GM12878 (cell line): Measurements from ENCODE around the gene KCNA5. TPM values are rescaled to one million over a fixed set of nuclear protein-coding genes. Genes with fewer than 3 reads are reported as not detected.

Experiments used
- BACH1 ChIP-seq: fragments of 450-650 bp; IDR thresholded peaks from 2 replicates; pipeline ENCODE4 v1.6.1; 2017; ENCODE audit warnings: mild to moderate bottlenecking, borderline replicate concordance
- BHLHE40 ChIP-seq, 2 experiments: fragments of 450-650 bp in 1 of 2; IDR thresholded peaks; 2 replicates each; pipeline ENCODE4 v1.6.1; 2011 to 2017; ENCODE audit warnings: low read depth in 2 of 2, borderline replicate concordance in 1 of 2, improper control_type of control experiment in 1 of 2, low read length in 1 of 2, mild to moderate bottlenecking in 1 of 2
- IKZF2 ChIP-seq, 2 experiments: fragments of 450-650 bp; IDR thresholded peaks; 2 replicates each; pipeline ENCODE4 v1.6.1; 2017; ENCODE audit warnings: mild to moderate bottlenecking in 2 of 2, moderate library complexity in 2 of 2
- JUND ChIP-seq: IDR thresholded peaks from 2 replicates; pipeline ENCODE4 v1.6.1; 2012; ENCODE audit warnings: low read depth, mild to moderate bottlenecking, low read length, improper control_type of control experiment, moderate library complexity
- MYB ChIP-seq: fragments of 150-350 bp; IDR thresholded peaks from 2 replicates; pipeline ENCODE4 v1.6.1; 2014; ENCODE audit warnings: mild to moderate bottlenecking, low read depth, low read length, borderline replicate concordance
- NBN ChIP-seq: fragments of 450-650 bp; IDR thresholded peaks from 2 replicates; pipeline ENCODE4 v1.6.1; 2016
- NFIC ChIP-seq: IDR thresholded peaks from 2 replicates; pipeline ENCODE4 v1.6.1; 2012; ENCODE audit warnings: low read depth, mild to moderate bottlenecking, inconsistent platforms, low read length, moderate library complexity
- RAD51 ChIP-seq: fragments of 450-650 bp; IDR thresholded peaks from 2 replicates; pipeline ENCODE4 v1.6.1; 2016; ENCODE audit warnings: moderate library complexity, mild to moderate bottlenecking, inconsistent platforms
- polyA plus RNA-seq, 11 experiments: library from polyadenylated mRNA; depleted of rRNA in 4 of 11; unstranded in 6 of 11; stranded (reverse) in 5 of 11; fragments of >200 nt; fragmentation: Nextera tagmentation in 4 of 11; fragmentation: Illumina TruSeq in 1 of 11; extraction: Ambion mirVana in 4 of 11; extraction: Trizol in 1 of 11; gene quantifications; 1 replicate in 1 of 11; 2 replicates in 10 of 11; pipeline versions ENCODE4 v1.2.1 to v1.2.3, GENCODE V29; 2011 to 2016; ENCODE audit warnings: inconsistent platforms in 2 of 11, missing spikeins in 2 of 11, low read depth in 1 of 11
- total RNA-seq, 4 experiments: library from RNA; depleted of rRNA in 3 of 4; stranded (reverse); fragments of >200 nt in 3 of 4; fragmentation: Illumina TruSeq in 1 of 4; extraction: Trizol in 1 of 4; gene quantifications; 2 replicates each; pipeline versions ENCODE4 v1.2.1 to v1.2.3, GENCODE V29; 2013 to 2021
- TF ChIP-seq, protein P1 (sequence below): fragments of 150-350 bp; IDR thresholded peaks from 2 replicates; pipeline ENCODE4 v1.6.1; 2016; ENCODE audit warnings: low read depth, low read length
- TF ChIP-seq, protein P2 (sequence below): IDR thresholded peaks from 2 replicates; pipeline ENCODE4 v1.6.1; 2012; ENCODE audit warnings: low read length, inconsistent platforms
- TF ChIP-seq, protein P3 (sequence below): IDR thresholded peaks from 2 replicates; pipeline ENCODE4 v1.6.1; 2012; ENCODE audit warnings: low read depth, low read length, improper control_type of control experiment

KCNA5 gene
- total and polyA plus RNA-seq, 10 of the 15 experiments (the other 5 are each of a cell fraction or from before 2014, with no cell fraction given): 0.11 to 0.56 (median 0.19) TPM; not detected in 4

GRCh38 chr12:5071496-5071895 lies 27.8 kb downstream of the KCNA5 start (continued):
- TF ChIP-seq, protein P1, sequence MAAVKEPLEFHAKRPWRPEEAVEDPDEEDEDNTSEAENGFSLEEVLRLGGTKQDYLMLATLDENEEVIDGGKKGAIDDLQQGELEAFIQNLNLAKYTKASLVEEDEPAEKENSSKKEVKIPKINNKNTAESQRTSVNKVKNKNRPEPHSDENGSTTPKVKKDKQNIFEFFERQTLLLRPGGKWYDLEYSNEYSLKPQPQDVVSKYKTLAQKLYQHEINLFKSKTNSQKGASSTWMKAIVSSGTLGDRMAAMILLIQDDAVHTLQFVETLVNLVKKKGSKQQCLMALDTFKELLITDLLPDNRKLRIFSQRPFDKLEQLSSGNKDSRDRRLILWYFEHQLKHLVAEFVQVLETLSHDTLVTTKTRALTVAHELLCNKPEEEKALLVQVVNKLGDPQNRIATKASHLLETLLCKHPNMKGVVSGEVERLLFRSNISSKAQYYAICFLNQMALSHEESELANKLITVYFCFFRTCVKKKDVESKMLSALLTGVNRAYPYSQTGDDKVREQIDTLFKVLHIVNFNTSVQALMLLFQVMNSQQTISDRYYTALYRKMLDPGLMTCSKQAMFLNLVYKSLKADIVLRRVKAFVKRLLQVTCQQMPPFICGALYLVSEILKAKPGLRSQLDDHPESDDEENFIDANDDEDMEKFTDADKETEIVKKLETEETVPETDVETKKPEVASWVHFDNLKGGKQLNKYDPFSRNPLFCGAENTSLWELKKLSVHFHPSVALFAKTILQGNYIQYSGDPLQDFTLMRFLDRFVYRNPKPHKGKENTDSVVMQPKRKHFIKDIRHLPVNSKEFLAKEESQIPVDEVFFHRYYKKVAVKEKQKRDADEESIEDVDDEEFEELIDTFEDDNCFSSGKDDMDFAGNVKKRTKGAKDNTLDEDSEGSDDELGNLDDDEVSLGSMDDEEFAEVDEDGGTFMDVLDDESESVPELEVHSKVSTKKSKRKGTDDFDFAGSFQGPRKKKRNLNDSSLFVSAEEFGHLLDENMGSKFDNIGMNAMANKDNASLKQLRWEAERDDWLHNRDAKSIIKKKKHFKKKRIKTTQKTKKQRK: no peak
- no peak for TF ChIP-seq IKZF2 (IDR thresholded peaks at IDR 0.05)
- TF ChIP-seq, protein P2, sequence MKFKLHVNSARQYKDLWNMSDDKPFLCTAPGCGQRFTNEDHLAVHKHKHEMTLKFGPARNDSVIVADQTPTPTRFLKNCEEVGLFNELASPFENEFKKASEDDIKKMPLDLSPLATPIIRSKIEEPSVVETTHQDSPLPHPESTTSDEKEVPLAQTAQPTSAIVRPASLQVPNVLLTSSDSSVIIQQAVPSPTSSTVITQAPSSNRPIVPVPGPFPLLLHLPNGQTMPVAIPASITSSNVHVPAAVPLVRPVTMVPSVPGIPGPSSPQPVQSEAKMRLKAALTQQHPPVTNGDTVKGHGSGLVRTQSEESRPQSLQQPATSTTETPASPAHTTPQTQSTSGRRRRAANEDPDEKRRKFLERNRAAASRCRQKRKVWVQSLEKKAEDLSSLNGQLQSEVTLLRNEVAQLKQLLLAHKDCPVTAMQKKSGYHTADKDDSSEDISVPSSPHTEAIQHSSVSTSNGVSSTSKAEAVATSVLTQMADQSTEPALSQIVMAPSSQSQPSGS: no peak
- TF ChIP-seq NFIC: no peak
- TF ChIP-seq BHLHE40 (IDR thresholded peaks at IDR 0.05; ENCODE audit: borderline replicate concordance in 1 of 2, low read depth in 2 of 2, low read length in 1 of 2): no peak
- TF ChIP-seq NBN: no peak
- no peak for TF ChIP-seq MYB
- no peak for TF ChIP-seq BACH1
- TF ChIP-seq, protein P3, sequence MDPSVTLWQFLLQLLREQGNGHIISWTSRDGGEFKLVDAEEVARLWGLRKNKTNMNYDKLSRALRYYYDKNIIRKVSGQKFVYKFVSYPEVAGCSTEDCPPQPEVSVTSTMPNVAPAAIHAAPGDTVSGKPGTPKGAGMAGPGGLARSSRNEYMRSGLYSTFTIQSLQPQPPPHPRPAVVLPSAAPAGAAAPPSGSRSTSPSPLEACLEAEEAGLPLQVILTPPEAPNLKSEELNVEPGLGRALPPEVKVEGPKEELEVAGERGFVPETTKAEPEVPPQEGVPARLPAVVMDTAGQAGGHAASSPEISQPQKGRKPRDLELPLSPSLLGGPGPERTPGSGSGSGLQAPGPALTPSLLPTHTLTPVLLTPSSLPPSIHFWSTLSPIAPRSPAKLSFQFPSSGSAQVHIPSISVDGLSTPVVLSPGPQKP: no peak
- TF ChIP-seq JUND: no peak
- TF ChIP-seq RAD51: no peak
